Measurements from ENCODE around the gene CD300LG.
A peak's percentile ranks its signal among the peaks of the same experiment; 100 is the strongest.
"Not testable (repeated sequence)": the region's sequence is repeated elsewhere in the genome, so short reads cannot be mapped to it uniquely, and the experiment has no call there.

The CD300LG gene

GRCh38 chr17:43879723-43880419, 32.9 kb downstream of the CD300LG start:
- no peak for DNase-seq (ENCODE audit: low read depth)

GRCh38 chr17:43880420-43880991, 33.5 kb downstream of the CD300LG start:
- peak; percentile 18 for DNase-seq (ENCODE audit: low read depth)

- DNase-seq (ENCODE audit: low read depth), result no peak
These were observed 34.2 kb downstream of the CD300LG start for GRCh38 chr17:43881181-43881580.

- DNase-seq (ENCODE audit: low read depth), result no peak
These were observed 35.0 kb downstream of the CD300LG start for GRCh38 chr17:43881758-43882505.

- DNase-seq (ENCODE audit: low read depth), result no peak
These were observed 35.9 kb downstream of the CD300LG start for GRCh38 chr17:43882761-43883415.

GRCh38 chr17:43888548-43888947, 41.6 kb downstream of the CD300LG start:
- no peak for DNase-seq (ENCODE audit: low read depth)

GRCh38 chr17:43890240-43890639, 43.3 kb downstream of the CD300LG start:
- no peak for DNase-seq (ENCODE audit: low read depth)

- DNase-seq (ENCODE audit: low read depth), result no peak
These were observed 45.1 kb downstream of the CD300LG start for GRCh38 chr17:43891851-43892646.

- DNase-seq (ENCODE audit: low read depth), result no peak
These were observed 45.6 kb downstream of the CD300LG start for GRCh38 chr17:43892647-43892952.

- DNase-seq (ENCODE audit: low read depth), result not testable (repeated sequence)
These were observed 47.5 kb downstream of the CD300LG start for GRCh38 chr17:43894494-43894893.

GRCh38 chr17:43897831-43898230, 50.9 kb downstream of the CD300LG start:
- no peak for DNase-seq (ENCODE audit: low read depth)

GRCh38 chr17:43898446-43898845, 51.5 kb downstream of the CD300LG start:
- DNase-seq (ENCODE audit: low read depth), result no peak

- peak; percentile 74 for DNase-seq (ENCODE audit: low read depth)
These were observed 53.3 kb downstream of the CD300LG start for GRCh38 chr17:43900183-43900857.

GRCh38 chr17:43900858-43901754, 54.1 kb downstream of the CD300LG start:
- no peak for DNase-seq (ENCODE audit: low read depth)

- DNase-seq (ENCODE audit: low read depth), result no peak
These were observed 55.0 kb downstream of the CD300LG start for GRCh38 chr17:43901861-43902589.

- DNase-seq (ENCODE audit: low read depth), result no peak
These were observed 58.5 kb downstream of the CD300LG start for GRCh38 chr17:43905400-43905984.

GRCh38 chr17:43905985-43906852, 59.2 kb downstream of the CD300LG start:
- no peak for DNase-seq (ENCODE audit: low read depth)

GRCh38 chr17:43906951-43907424, 60.0 kb downstream of the CD300LG start:
- DNase-seq (ENCODE audit: low read depth), result no peak

Measured in T follicular helper cell (primary cell).